ENCODE results near the gene FAM151A.

DNA sequence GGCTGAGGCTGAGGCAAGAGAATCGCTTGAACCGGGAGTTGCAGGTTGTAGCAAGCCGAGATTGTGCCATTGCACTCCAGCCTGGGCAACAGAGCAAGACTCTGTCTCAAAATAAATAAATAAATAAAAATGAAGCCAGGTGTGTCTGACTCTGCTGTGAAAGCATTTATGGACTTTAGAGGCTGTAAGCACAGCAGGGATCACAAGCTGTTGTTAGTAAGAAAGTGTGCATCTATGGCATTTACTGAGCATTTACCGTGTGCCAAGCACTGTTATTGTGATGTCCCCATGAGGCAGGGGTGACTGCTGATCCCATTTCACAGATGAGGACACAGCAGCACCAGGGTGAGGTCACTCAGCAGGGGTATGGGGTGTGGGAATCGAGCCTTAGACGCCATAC is 20.1 kb downstream of the FAM151A start:
- TF ChIP-seq, protein P1, sequence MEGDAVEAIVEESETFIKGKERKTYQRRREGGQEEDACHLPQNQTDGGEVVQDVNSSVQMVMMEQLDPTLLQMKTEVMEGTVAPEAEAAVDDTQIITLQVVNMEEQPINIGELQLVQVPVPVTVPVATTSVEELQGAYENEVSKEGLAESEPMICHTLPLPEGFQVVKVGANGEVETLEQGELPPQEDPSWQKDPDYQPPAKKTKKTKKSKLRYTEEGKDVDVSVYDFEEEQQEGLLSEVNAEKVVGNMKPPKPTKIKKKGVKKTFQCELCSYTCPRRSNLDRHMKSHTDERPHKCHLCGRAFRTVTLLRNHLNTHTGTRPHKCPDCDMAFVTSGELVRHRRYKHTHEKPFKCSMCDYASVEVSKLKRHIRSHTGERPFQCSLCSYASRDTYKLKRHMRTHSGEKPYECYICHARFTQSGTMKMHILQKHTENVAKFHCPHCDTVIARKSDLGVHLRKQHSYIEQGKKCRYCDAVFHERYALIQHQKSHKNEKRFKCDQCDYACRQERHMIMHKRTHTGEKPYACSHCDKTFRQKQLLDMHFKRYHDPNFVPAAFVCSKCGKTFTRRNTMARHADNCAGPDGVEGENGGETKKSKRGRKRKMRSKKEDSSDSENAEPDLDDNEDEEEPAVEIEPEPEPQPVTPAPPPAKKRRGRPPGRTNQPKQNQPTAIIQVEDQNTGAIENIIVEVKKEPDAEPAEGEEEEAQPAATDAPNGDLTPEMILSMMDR (IDR thresholded peaks at IDR 0.05): no peak
- TF ChIP-seq POLR2A (IDR thresholded peaks at IDR 0.05) (no peak), EP300 (IDR thresholded peaks at IDR 0.05; ENCODE audit: low read depth) (no peak), POLR2AphosphoS5 (IDR thresholded peaks at IDR 0.05) (no peak)

Measured in transverse colon (tissue), 4 donors.